ENCODE data around the gene TAF11.
"Not testable (repeated sequence)": the region's sequence is repeated elsewhere in the genome, so short reads cannot be mapped to it uniquely, and the experiment has no call there.

TAF11 gene, protein sequence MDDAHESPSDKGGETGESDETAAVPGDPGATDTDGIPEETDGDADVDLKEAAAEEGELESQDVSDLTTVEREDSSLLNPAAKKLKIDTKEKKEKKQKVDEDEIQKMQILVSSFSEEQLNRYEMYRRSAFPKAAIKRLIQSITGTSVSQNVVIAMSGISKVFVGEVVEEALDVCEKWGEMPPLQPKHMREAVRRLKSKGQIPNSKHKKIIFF

DNA sequence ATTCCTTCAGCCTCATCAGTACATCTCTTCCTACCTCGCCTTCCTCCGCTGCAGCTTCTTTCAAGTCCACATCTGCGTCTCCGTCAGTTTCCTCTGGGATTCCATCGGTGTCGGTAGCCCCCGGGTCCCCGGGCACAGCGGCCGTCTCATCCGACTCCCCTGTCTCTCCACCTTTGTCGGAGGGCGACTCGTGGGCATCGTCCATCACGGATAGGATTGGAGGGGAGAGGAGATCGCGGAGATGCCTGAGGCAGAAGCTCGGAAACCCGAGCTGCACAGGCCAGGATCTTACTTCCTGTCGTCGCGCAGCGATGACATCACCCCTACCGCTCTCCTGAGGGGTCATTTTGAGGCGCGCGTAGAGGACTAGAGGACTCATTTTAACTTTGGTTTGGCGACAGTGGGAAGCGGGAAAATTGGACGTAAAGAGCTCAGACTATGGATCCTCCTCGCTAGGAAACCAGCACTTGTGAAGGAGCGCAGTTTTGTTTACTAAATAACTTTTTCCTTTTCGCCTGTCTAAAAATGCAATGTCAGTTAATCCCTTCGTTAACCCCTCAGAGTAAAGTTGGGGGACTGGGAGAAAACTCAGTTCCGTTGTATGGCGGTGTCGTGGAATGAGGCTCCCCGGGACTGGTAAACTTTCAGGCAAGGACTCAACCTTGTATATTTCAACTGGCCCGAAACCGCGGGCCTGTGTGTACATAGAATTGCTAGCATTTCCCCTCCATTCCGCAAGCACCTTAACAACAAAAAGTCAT lies at the start of gene TAF11:
TSS of gene TAF11 (minus strand) at position 290 of the 761 bp plus-strand sequence. CDS start at position 205, 85 bp downstream.
- peak; percentile 76 to 88 for DNase-seq (ENCODE audit: extremely low read depth in 1 of 2, low read depth in 1 of 2)

DNA sequence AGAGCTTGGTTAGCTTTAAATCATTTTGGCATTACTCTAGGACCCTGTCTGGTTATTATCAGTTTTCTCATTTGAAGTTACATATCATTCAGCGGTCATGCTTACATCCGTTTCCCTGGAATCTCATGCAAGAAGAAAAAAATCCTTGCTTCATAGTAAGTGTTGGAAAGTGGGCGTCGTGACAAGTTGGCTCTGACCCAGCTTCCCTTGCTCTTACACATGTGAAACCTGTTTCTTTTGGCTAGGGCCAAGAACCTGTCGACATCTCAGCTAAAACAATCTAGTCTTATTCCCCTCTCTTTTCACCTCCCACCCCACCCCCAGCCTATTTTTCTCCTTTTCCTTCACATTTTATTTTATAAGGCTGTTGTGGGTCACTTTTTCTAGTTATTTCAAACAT lies 46.7 kb upstream of the TAF11 start:
- no peak for DNase-seq (ENCODE audit: extremely low read depth in 1 of 2, low read depth in 1 of 2)

DNA sequence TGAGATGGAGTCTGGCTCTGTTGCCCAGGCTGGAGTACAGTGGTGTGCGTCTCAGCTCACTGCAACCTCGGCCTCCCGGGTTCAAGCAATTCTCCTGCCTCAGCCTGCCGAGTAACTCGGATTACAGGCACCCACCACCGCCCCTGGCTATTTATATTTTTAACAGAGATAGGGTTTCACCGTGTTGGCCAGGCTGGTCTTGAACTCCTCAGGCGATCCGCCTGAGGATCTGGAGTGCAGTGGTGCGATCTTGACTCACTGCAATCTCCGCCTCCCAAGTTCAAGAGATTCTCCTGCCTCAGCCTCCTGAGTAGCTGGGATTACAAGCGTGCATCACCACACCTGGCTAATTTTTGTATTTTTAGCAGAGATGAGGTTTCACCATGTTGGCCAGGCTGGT lies 44.4 kb upstream of the TAF11 start:
- not testable (repeated sequence) for DNase-seq (ENCODE audit: extremely low read depth in 1 of 2, low read depth in 1 of 2)

DNA sequence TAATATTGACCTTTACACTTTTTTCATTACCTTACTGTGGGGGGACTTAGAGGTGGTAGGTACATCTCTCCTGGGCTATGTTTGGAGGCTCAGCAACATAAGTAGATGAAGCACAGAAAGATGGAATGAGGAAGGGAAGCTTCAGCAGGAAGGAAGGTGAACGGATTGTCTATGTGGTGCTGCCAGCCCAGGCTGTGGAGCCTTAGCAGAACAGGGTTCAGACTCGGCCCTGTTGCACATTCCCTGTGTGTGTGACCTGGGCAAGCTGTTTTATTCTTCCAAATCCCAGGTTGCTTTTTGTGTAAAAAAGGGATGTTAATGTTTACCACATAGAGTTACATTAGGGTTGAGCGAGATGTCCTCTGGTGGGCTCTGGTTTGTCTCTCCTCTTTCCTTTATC lies 42.4 kb upstream of the TAF11 start:
- no peak for DNase-seq (ENCODE audit: extremely low read depth in 1 of 2, low read depth in 1 of 2)

DNA sequence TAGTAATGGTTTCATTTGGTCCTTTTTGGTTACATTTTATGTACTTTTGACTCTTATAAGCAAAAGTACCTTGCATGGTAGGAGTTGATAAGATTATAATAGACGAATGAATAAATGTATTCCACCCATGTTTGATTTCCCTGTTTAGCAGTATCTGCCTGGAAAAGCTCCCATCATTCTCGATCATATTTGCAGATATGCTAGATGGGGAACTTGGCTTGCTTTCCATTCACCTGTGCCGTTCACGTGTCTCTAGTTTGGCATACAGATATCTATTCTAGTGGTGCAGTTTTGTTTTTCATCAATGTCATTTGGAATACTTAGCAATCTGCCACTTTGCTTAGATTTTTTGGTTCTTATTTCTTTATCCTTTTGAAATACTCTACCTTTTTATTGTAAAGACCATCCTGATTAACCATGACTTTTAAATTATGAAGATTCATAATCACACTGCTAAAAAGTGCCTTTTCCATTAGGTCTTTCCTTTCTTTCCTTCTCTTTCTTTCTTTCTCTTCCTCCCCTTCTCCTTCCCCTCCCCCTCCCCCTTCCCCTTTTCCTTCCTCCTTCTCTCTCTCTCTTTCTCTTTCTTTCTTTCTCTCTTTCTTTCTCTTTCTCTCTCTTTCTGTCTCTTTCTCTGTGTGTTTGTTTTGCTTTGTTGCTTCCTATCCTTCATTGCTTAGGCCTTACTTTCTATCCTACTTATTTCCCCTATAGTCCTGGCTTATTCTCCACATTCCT lies 41.6 kb upstream of the TAF11 start:
- no peak for DNase-seq (ENCODE audit: extremely low read depth in 1 of 2, low read depth in 1 of 2)

DNA sequence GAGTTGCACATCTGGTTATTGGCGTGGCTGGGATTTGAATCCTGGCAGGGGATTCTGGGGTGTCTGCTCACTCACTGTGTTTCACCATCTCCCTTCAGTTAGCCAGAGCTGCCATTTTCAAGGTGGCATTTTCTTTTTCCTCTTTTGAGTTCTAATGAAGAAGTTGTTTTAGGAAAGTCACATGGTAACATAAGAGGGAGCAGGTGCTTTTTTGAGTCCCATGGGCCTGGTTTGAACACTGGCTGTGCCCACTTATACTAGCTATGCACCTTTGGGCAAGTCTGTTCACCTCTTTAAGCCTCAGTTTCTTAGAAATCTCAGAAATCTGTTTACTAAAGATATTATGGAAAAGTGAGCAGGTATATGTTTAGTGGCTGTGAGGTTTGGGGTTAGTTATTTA lies 40.9 kb upstream of the TAF11 start:
- no peak for DNase-seq (ENCODE audit: extremely low read depth in 1 of 2, low read depth in 1 of 2)

DNA sequence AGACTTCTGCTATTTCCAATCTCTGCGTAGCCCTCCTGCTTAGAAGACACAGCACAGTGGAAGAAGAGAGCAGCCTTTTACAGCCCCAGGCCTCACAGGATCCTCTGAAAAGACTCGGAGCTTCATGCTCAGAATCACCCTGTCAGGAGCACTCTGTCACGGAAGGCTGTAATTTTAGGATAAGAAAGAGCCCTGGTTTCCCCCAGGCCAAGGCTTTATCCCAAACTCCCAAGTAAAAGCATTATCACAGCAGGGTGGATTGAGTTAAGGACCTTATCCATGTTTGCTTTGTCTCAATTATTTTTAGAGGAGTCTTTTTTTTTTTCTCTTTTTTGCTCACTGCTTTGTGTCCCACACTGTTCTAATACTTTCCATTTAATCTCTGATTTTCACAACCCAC lies 40.4 kb upstream of the TAF11 start:
- no peak for DNase-seq (ENCODE audit: extremely low read depth in 1 of 2, low read depth in 1 of 2)

DNA sequence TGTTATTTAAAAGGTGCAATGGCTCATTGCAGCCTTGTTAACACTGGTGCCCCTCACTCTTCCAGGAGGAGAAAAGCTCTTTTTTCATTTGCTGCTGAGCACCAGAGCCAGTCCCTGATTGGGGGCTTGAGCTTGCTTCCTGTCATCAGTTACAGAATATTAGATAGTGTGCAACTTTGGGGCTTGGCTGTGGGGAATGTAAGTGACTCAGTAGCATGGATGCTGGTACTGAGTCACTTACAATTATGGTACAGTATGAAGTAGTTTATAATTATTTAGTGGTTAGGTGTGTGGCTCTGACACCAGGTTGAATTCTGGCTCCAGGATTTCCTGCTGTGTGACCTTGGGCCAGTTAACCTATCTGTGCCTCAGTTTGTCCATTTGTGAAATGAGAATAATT lies 38.8 kb upstream of the TAF11 start:
- no peak for DNase-seq (ENCODE audit: extremely low read depth in 1 of 2, low read depth in 1 of 2)

DNA sequence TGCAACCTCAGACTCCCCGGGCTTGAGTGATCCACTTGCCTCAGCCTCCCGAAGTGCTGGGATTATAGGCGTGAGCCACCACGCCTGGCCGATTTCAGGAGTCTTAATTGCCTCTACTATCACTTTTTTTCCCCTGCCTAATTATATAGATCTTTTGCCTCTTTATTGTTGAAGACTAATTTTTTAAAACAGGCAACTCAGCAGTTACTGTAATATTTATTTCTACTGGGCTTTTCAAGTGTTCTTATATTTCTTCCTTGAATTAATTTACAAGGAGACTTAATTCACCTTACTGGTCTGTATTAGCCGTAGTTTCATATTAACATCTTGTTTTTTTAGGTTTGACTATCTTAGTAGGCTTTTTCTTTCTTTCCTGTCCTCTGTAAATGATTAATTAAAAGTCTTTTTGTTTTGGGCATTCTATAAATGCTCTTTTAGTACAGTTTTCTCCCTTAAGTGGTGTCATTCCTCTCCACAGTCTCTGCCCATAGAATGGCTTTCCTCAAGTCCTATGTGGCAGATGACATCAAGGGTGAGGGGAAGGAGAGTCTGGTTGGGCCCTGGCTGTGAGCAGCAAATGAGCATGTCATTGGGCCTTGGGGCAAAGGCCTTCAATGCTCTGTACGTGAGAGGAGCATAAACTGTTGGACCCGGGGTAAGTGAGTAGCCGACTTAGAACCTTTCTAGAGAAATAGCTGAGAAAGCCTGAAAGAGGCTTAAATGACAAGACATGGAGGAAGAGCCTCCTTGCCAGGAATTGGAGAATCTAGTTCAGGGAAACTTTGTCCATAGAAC lies 37.2 kb upstream of the TAF11 start:
- DNase-seq (ENCODE audit: extremely low read depth in 1 of 2, low read depth in 1 of 2) = no peak

DNA sequence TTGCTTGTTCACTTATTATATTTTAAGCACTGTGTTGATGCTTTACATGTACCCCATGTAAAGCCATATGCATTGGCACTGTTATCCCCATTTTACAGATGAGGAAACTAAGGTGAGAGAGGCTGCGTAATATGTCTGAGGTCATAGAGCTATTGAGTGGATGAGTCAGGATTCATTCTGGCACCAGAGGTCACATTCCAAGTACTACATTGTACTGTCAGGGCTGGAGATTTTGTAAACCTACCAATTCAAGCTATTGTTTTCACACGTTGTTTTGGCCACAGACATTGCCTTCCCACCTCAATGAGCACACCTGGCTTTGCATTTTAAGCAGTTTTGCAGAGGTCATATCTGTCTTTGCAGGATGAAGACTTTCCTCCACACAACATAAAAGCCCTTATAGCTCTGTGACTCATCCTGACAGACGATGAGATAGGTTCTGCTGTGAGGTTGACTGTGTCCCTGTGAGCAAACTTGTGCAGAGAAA lies 34.4 kb upstream of the TAF11 start:
- no peak for DNase-seq (ENCODE audit: extremely low read depth in 1 of 2, low read depth in 1 of 2)

DNA sequence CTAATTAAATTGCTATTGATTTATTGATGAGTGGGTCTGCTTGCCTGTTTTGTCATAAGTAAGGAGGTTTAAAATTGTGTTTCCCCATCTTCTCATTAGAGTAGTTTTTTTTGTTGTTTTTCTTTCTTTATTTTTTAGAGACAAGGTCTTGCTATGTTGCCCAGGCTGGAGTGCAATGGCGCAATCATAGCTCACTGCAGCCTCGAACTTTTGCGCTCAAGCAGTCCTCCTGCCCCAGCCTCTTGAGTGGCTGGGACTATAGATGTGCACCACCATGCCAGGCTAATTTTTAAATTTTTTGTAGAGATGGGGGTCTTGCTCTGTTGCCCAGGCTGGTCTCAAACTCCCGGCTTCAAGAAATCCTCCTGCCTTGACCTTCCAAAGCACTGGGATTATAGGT lies 32.3 kb upstream of the TAF11 start:
- DNase-seq (ENCODE audit: extremely low read depth in 1 of 2, low read depth in 1 of 2) = no peak

DNA sequence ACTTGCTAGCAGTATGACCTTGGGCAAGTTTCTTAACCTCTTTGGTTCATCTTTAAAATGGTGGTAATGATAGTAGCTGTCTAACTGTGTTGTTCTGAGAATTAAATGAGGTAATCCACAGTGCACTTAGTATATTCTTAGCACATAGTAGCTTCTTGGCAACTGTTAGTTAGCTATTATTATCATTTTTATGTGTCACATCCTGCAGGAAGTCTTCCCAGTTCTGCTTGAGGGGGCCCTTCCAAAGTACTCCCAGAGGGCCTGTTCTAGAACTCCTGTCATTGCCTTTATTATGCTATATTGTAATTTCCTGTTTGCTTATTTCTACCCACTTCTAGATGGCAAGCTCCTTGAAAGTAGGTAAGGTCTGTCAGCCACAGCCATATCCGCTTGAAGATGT lies 31.8 kb upstream of the TAF11 start:
- DNase-seq (ENCODE audit: extremely low read depth in 1 of 2, low read depth in 1 of 2) = no peak

DNA sequence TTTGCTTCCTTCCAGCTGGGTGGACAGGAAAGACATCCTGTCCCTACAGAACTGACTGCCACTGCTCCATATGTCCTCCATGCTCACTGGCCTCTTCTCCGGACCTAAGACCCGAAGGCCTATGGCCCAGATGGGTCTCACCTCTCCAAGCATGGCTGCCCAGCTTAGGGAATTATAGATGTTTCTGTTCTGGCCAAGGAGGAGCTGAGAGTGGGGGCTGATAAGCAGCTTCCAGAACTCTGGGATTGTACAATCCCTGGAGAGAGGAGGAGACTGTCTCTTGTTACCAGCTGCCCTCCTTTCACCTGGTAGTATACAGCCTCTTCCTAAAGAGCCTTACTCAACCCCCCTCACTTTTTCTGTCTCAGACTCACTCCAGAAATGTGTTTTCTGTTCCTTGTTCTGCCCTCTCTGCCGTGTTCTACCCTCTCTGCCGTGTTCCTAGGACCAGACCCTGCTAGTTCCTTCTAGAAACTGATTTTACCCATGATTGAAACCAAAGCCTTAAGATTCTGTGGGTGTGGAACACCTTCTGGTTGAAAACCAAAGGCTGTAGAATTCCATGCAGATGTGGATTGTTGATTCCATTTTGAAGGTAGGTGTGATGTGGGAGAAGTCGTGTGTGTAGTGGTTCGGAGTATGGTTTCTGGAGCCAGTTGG lies 29.9 kb upstream of the TAF11 start:
- DNase-seq (ENCODE audit: extremely low read depth in 1 of 2, low read depth in 1 of 2) = no peak

DNA sequence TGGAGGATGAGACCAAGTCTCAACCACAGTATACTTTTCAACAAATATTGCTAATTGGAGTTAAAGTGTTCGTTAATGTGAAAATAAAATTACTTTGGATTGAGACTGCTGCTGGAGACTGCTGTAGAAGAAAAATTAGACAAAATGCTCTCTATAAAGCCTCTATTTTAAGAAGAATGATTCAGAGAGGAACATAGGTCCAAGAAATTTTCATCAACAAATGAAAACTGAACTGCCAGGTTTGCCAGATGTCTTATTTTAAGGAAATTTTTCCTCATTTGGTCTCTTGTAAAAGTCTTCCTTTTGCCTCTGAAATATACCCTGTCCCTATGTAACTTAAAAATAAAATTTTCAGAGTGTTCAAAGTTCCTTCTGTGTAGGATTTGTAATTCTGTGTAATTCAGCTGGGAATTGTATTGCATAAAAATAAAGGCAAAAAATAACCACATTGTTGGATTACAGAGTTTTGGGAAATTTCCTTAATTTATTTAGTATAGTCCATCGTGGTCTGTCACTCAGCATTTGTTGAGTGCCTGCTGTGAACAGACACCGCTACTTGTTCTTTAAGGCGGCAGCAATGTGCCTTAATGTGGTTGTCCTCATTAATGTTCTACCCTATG lies 28.6 kb upstream of the TAF11 start:
- DNase-seq (ENCODE audit: extremely low read depth in 1 of 2, low read depth in 1 of 2) = no peak

DNA sequence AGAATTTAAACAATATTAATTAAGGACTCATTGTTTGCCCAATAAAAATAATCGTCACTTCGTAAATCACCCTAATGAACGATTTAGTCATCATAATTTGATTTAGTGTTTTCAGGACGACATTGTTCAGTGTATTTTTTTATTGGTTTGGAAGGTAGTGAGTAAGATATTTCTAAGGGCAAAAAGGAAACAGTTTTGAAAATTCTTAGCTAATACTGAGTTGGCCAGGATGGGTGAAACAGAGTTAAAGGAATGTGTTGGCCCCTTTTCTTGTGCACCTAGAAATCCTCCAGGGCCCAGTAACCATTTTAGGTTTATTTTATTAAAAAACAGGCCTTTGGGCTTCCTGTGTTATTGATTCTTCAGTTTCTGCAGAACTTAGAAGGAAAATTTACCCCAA lies 26.5 kb upstream of the TAF11 start:
- DNase-seq (ENCODE audit: extremely low read depth in 1 of 2, low read depth in 1 of 2) = no peak

DNA sequence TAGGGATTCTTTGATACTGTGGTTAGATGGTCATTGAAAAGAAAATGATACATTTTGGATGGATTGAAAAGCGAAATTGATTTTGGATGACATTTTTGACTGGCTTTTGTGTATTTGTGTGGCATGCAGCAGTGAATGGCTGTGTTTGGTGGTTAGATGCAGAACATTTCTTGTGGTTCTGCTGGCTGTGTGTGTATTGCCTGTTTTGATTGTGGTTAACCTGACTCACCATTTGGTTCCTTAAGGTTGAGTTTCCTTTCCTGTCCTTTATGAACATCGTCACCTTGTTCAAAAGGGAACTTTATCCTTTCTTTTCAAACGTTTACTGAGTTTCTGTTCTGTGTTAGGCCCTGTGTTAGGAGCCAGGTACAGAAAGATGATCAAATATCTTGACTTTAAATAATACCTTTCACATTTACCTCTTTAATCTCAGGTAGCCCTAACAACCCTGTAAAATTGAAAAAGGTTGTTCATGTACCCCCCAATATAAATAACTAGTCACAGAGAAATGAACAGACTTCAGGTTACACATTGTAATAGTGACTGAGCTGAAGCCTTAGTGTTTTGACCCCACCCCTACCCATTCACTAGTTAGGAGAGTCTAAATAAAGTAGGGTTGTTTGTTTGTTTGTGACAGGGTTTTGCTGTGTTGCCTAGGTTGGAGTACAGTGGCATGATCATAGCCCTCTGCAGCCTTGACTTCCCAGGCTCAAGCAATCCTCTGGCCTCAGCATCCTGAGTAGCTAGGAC lies 25.0 kb upstream of the TAF11 start:
- DNase-seq (ENCODE audit: extremely low read depth in 1 of 2, low read depth in 1 of 2) = no peak

DNA sequence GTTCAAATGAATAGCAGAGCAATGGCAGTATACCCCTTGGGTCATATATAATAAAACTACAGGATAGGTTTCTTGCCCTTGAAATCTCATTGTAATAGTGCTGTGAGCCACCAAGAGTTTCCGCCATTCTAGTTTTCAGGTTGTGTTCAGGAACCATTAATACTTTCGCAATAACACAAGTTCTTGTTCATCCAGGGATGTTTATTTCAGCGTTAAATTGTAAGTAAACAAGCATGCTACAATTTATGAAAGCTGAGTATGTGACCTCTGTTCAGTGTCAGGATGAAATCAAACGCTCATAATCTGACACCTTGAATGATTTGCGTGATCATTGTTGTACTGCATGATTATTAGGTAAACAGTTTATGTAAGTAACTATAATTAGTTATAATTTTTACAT lies 24.0 kb upstream of the TAF11 start:
- no peak for DNase-seq (ENCODE audit: extremely low read depth in 1 of 2, low read depth in 1 of 2)

DNA sequence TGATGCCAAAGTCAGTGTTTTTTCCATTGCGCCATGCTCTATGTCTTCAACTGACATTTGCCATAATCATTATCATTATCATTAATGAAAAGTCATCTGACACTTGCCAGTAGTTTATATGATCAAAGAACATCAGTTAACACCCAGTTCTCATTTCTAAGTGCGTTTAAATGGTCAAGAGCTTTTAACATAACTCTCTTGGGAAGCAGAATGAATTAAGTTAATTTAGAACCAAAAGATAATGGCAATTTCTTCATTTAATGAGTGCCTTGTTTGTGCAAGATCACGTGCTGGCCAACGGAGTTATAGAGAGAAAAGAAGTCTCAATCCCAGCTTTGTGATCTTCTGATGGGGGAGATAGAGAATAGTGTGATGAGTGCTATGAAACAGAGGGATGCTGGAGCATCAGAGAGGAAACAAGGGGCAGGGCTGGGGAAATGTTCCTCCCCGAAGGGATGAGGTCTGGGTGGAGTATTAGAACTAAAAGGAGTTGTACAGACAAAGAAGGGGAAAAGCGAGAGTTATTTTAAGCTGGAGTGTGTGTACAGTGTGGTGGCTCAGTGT lies 21.6 kb upstream of the TAF11 start:
- no peak for DNase-seq (ENCODE audit: extremely low read depth in 1 of 2, low read depth in 1 of 2)

DNA sequence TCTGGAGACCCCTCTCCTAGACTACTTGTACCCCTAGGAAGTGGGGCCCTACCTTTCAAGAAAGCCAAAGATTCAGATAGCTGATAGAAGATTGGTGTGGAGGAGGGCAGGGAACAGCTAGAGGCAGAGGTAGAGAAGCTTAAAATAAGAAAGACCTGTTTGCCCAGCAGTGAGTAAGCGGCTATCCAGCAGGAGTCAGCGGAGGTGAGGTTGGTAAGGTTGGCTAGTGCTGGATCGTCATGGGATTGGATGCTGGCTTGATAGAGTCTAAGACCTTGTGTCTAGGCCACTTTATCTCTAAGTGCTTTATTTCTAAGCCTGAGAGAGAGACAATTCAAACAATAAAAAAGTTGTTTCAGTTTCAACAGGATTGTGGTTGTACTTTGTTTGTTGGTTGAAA lies 20.4 kb upstream of the TAF11 start:
- DNase-seq (ENCODE audit: extremely low read depth in 1 of 2, low read depth in 1 of 2) = no peak
